ENCODE measurements around the gene CPNE2.

The CPNE2 gene

GRCh38 chr16:57126411-57126810 is 34.0 kb downstream of the CPNE2 start:
- DNase-seq = no peak

GRCh38 chr16:57127037-57127763 is 34.8 kb downstream of the CPNE2 start:
- no peak for DNase-seq

GRCh38 chr16:57127836-57128235 is 35.5 kb downstream of the CPNE2 start:
- no peak for DNase-seq

- no peak for DNase-seq
These were observed 36.5 kb downstream of the CPNE2 start for GRCh38 chr16:57128771-57129389.

GRCh38 chr16:57130950-57131321 is 38.6 kb downstream of the CPNE2 start:
- no peak for DNase-seq

GRCh38 chr16:57131351-57131970 is 39.1 kb downstream of the CPNE2 start:
- DNase-seq = no peak

- DNase-seq = no peak
These were observed 40.1 kb downstream of the CPNE2 start for GRCh38 chr16:57132470-57132869.

GRCh38 chr16:57133031-57133430 is 40.6 kb downstream of the CPNE2 start:
- DNase-seq = no peak

- DNase-seq = no peak
These were observed 41.5 kb downstream of the CPNE2 start for GRCh38 chr16:57133886-57134285.

GRCh38 chr16:57134982-57135381 is 42.6 kb downstream of the CPNE2 start:
- DNase-seq = no peak

GRCh38 chr16:57137043-57137442 is 44.7 kb downstream of the CPNE2 start:
- DNase-seq = no peak

GRCh38 chr16:57137566-57138273 is 45.3 kb downstream of the CPNE2 start:
- DNase-seq = no peak

- no peak for DNase-seq
These were observed 46.0 kb downstream of the CPNE2 start for GRCh38 chr16:57138281-57138935.

GRCh38 chr16:57140931-57141668 is 48.7 kb downstream of the CPNE2 start:
- no peak for DNase-seq

GRCh38 chr16:57141822-57142631 is 49.6 kb downstream of the CPNE2 start:
- DNase-seq = no peak

- DNase-seq = no peak
These were observed 51.0 kb downstream of the CPNE2 start for GRCh38 chr16:57143149-57143921.

GRCh38 chr16:57144027-57144426 is 51.6 kb downstream of the CPNE2 start:
- no peak for DNase-seq

GRCh38 chr16:57145046-57146021 is 53.0 kb downstream of the CPNE2 start:
- DNase-seq = no peak

GRCh38 chr16:57146040-57146647 is 53.8 kb downstream of the CPNE2 start:
- no peak for DNase-seq

Measured in NCI-H187 (cell line).